Measurements from ENCODE around the gene MAP3K6.
A peak's percentile ranks its signal among the peaks of the same experiment; 100 is the strongest.

DNA sequence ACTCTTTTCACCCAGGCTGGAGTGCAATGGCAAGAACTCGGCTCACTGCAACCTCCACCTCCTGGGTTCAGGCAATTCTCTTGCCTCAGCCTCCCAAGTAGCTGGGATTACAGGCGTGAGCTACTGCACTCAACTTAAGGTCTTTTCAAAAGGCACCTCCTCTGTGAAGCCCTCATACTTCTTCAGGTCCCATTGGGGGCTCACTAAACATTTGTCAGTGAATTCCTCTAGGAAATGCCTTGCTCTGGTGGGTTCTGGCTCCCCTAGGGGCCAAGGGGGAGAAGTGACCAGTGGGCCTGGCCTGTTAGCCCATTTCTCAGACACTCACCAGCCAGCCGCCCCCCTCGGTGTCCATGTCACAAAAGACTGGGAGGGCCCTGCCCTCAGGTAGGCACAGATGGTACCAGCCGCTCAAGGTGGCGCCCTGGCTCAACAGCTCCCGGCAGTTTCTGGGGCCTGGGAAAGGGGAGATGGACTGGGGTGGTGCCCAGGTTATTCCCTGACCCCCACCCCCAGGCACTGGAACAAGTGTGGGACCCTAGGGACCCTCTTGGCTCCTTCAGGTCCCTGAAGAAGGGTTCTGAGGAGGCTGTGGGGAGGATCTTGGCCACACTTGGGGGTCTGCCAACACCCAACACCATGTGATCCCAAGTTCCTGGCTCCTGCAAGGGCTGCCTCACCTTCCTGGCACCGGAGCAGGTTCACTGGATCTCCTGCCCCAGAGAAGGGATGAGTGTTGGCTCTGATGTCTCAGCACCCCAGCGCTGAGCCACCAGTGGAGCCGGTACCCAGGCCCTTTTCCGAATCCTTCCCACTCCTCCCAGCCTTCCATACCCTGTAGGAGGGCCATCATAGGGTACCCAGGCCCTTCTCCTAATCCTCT lies 6.3 kb upstream of the MAP3K6 start:
- TF ChIP-seq, protein P1, sequence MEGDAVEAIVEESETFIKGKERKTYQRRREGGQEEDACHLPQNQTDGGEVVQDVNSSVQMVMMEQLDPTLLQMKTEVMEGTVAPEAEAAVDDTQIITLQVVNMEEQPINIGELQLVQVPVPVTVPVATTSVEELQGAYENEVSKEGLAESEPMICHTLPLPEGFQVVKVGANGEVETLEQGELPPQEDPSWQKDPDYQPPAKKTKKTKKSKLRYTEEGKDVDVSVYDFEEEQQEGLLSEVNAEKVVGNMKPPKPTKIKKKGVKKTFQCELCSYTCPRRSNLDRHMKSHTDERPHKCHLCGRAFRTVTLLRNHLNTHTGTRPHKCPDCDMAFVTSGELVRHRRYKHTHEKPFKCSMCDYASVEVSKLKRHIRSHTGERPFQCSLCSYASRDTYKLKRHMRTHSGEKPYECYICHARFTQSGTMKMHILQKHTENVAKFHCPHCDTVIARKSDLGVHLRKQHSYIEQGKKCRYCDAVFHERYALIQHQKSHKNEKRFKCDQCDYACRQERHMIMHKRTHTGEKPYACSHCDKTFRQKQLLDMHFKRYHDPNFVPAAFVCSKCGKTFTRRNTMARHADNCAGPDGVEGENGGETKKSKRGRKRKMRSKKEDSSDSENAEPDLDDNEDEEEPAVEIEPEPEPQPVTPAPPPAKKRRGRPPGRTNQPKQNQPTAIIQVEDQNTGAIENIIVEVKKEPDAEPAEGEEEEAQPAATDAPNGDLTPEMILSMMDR (IDR thresholded peaks at IDR 0.05; ENCODE audit: low read depth, low read length) = peak; percentile 25
- TF ChIP-seq POLR2A (IDR thresholded peaks at IDR 0.05; ENCODE audit: extremely low read depth, insufficient read length) (no peak), MYC (IDR thresholded peaks at IDR 0.05; ENCODE audit: low read depth, low read length) (no peak)
- TF ChIP-seq, protein P2, sequence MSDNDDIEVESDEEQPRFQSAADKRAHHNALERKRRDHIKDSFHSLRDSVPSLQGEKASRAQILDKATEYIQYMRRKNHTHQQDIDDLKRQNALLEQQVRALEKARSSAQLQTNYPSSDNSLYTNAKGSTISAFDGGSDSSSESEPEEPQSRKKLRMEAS (IDR thresholded peaks at IDR 0.05; ENCODE audit: low read depth, low read length) = no peak
